Astrocyte of the spinal cord (primary cell): ENCODE measurements around the gene TENM4.

Source experiments
- DNase-seq: peaks from one replicate; pipeline ENCODE4 v3.0.0; 2011; ENCODE audit warnings: low read depth, low spot score
- H3K4me3 ChIP-seq: 2 replicates; pipeline ENCODE4 v1.5.1; 2011; ENCODE audit warnings: low read depth, mild to moderate bottlenecking, low read length, moderate library complexity
- CTCF ChIP-seq: IDR thresholded peaks from 2 replicates; pipeline ENCODE4 v1.5.1; 2012; ENCODE audit warnings: low read depth, mild to moderate bottlenecking, low read length, inconsistent platforms
- in situ Hi-C: cut with HindIII; loops from 2 replicates; pipeline ENCODE4 v1.10.0; 2017; ENCODE audit warnings: low sequenced_read_pairs

Gene TENM4

DNA sequence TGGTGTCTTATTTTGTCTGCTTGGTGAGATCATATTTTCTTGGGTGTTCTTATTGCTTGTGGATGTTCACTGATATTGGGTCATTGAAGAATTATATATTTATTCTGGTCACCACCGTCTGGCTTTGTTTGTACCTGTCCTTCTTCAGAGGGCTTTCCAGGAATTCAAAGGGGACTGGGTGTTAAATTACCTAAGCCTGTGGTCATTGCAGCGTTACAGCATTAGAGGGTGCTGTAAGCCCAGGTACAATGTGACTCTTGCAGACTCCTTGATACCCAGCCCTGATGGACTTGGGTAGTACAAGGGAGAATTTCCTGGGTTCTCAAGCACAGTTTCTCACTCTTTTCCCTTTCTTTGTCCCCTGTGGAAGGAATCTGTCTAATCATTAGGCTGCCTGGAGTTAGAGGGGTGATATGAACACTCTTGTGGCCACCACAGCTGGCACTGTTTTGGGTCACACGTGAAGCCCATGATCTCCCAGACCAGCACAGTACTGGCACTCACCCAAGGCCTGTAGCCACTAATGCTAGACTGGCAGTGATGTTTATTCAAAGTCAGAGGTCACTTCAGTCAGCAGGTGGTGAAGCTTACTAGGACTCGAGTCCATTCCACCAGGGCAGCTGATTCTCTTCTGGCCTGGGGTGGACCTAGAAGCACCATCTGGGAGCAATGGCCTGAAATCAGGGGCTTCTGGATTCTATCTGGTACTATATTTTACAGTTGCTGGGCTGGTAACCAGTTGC is 810.1 kb downstream of the TENM4 start:
- no peak for DNase-seq
- no peak overlapping the region for H3K4me3 ChIP-seq
- in situ Hi-C loops: no loop called here
- no peak for TF ChIP-seq CTCF

DNA sequence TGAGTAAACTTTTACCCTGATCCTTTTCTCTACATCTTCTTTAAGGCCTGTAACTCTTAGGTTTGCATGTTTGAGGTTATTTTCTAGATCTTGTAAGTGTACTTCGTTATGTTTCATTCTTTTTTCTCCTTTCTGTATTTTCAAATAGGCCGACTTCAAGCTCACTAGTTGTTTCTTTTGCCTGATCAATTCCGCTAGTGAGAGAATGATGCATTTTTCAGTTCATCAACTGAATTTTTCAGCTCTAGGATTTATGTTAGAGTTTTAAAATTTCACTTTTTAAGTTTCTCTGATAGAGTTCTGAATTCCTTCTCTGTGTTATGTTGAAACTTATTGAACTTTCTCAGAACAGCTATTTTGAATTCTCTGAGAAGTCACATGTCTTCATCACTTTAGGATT is 810.7 kb downstream of the TENM4 start:
- in situ Hi-C loops: no loop called here
- DNase-seq: no peak

DNA sequence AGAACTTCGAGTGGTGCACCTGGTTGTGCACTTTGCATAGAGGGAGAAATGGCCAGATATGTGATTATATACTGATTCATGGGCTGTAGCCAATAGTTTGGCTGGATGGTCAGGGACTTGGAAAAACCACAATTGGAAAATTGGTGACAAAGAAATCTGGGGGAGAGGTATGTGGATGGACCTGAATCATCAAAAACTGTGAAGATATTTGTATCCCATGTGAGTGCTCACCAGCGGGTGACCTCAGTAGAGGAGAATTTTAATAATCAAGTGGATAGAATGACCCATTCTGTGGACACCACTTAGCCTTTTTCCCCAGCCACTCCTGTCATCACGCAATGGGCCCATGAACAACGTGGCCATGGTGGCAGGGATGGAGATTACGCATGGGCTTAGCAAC is 818.2 kb downstream of the TENM4 start:
- no peak for DNase-seq
- no peak overlapping the region for H3K4me3 ChIP-seq
- no peak for TF ChIP-seq CTCF
- in situ Hi-C loops: no loop called here

More for the DNA sequence above, 810.7 kb downstream of the TENM4 start:
- TF ChIP-seq CTCF: no peak
- no peak overlapping the region for H3K4me3 ChIP-seq

GRCh38 chr11:78620159-78620558 is 820.7 kb downstream of the TENM4 start:
- TF ChIP-seq CTCF: no peak
- in situ Hi-C loops: no loop called here

GRCh38 chr11:78615724-78616123 is 825.1 kb downstream of the TENM4 start:
- no peak overlapping the region for H3K4me3 ChIP-seq
- DNase-seq: no peak
- TF ChIP-seq CTCF: peak; percentile 9
- in situ Hi-C loops: no loop called here

More at GRCh38 chr11:78620159-78620558, 820.7 kb downstream of the TENM4 start:
- no peak for DNase-seq
- no peak overlapping the region for H3K4me3 ChIP-seq

DNA sequence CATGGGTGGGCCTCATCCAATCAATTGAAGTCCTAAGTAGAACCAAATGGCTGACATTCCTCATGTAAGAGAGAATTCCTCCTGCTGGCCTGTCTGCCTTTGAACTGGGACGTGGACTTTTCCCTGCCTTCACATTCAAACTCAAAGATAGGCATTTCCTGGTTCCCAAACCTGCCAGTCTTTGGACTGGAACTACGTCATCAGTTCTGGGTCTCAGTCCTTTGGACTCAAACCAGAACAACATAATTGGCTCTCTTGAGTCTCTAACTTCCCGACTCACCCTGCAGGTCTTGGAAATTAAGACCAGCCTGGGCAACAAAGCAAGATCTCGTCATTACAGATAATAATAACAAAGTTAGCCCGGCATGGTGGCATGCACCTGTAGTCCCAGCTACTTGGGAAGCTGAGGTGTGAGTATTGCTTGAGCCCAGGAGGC is 827.4 kb downstream of the TENM4 start:
- TF ChIP-seq CTCF: no peak
- in situ Hi-C loops: no loop called here
- DNase-seq: no peak
- no peak overlapping the region for H3K4me3 ChIP-seq
